ENCODE results near the gene KRTAP2-1. TPM values are rescaled to one million over a fixed set of nuclear protein-coding genes. Genes with fewer than 3 reads are reported as not detected.
"Not testable (repeated sequence)": the region's sequence is repeated elsewhere in the genome, so short reads cannot be mapped to it uniquely, and the experiment has no call there.

The KRTAP2-1 gene, protein sequence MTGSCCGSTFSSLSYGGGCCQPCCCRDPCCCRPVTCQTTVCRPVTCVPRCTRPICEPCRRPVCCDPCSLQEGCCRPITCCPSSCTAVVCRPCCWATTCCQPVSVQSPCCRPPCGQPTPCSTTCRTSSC
- not detected in 2 replicates for total RNA-seq (2014; rRNA removed; shearing (Covaris generic))

DNA sequence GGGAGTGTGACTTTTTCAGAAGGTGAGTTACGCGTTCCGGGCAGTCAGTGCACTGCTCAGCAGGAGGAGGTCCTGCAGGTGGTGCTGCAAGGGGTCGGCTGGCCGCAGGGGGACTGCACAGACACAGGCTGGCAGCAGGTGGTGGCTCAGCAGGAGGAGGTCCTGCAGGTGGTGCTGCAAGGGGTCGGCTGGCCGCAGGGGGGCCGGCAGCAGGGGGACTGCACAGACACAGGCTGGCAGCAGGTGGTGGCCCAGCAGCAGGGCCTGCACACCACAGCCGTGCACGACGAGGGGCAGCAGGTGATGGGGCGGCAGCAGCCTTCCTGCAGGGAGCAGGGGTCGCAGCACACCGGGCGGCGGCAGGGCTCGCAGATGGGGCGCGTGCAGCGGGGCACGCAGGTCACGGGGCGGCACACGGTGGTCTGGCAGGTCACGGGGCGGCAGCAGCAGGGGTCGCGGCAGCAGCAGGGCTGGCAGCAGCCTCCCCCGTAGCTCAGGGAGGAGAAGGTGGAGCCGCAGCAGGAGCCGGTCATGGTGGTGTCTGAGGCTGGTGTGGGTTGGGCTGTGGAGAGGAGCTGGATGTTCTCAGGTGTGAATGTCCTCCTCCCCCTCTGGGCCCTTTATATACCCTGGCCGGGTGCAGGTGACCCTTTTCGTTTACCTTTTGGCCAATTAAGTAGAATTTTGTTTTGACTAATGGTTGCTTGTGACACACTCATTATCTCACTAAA, at the start of gene KRTAP2-1:
Gene KRTAP2-1, minus strand, starts transcription at position 582 of the 731 bp plus-strand sequence. Its CDS starts 49 bp downstream, at position 533.
- DNase-seq (ENCODE audit: low read depth): not testable (repeated sequence)

DNA sequence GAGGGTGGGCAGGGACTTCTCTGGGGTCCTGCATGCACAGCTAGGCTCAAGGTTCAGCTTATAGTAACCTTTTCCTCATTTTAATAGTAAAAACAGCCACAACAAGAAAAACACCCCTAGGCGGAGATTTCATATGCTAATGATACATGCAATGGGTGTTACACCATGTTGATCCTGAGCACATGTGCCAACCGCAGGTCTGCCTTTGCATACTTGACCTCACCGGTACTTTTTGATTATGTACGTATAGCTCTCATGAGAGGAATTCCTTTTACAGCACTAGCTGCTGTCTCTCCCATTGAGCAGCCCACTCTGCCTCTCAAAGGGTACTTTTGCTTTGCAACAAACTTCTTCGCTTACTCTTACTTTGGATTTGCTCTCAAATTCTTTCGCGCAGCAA, 48.9 kb upstream of the KRTAP2-1 start:
- no peak for DNase-seq (ENCODE audit: low read depth)

DNA sequence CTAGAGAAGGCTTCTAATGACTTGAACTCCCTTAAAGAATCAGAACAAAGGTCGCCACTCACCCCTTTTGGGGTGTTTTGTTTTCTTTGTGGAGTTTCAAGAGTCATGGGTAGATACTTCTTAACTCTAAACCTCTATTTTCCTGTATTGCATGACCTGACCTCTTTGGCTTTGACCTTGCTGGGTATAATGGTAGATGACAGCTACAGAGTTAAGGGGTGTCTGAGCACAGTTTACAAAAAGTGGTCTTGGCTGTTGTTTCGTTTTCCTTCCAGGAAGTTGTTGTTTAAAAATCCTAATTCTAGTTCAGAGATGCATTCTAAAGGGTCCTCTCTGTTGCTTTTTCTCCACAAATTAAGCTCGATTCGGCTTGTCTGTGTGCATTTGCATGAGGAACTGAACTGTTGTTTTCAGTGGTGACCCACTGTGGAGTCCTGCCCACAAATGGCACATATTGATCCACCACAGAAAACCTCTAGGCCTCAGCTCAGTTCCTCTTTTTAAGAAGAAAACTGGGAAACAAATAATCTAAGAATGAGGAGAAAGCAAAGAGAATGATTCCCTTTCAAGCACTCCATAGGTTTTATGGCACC, 41.7 kb upstream of the KRTAP2-1 start:
- DNase-seq (ENCODE audit: low read depth): not testable (repeated sequence)

DNA sequence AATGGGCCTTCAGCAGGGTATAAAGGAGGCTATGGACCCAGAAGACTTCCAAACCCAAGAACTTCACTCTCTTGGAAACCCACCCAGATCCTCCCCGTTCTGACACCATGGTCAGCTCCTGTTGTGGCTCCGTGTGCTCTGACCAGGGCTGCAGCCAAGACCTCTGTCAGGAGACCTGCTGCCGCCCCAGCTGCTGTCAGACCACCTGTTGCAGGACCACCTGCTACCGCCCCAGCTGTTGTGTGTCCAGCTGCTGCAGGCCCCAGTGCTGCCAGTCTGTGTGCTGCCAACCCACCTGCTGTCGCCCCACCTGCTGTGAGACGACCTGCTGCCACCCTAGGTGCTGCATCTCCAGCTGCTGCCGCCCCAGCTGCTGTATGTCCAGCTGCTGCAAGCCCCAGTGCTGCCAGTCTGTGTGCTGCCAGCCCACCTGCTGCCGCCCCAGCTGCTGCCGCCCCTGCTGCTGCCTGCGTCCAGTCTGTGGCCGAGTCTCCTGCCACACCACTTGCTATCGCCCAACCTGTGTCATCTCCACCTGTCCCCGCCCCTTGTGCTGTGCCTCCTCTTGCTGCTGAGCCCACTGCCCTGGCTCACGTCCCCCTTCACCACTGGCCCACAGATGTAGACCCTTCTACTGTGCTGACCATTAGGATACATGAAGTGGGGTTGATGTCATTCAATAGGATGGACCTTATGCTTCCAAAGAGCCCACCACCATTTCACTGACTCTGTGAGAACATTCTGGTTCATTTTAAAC, 37.2 kb upstream of the KRTAP2-1 start, which contains the start of gene KRTAP4-7:
Gene KRTAP4-7, plus strand, starts transcription at position 51 of the 757 bp plus-strand sequence. Its CDS starts 57 bp downstream, at position 108.
- DNase-seq (ENCODE audit: low read depth): not testable (repeated sequence)

DNA sequence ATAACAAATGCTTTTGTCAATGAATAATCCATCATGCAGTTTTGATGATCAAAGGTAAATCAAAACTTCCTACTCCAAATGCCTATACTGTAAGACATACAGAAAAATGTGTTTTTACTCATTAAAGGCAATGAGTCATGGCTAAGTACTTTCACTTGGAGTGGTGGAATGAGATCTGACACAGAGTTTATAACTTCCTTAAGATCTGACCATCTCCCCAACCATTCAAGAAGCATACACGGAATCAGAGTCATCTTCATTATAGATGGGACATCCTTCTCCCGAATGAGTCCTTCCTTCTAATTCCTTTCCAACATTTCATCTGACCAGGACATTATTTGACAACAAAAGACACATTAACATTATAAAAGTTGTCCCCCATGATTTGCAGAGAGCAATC, 36.3 kb upstream of the KRTAP2-1 start:
- DNase-seq (ENCODE audit: low read depth): peak; percentile 42

DNA sequence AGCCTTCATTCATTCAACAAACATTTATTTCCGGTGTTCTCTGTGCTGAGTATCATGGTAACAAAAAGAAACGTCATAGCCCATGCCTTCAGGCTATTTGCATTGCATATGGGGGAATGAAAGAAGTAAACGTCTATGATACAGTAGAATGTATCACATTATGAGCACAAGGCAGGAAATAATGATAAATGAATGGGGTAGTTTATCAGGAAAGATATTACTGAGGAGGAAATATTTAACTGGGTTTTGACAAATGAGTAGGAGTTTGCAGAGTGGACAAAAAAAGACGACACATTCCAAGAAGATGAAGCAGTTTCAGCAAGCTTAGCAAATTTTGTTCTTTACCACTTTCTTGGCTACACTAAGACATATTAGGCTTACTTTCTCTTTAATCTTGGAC, 35.5 kb upstream of the KRTAP2-1 start:
- peak; percentile 49 for DNase-seq (ENCODE audit: low read depth)

DNA sequence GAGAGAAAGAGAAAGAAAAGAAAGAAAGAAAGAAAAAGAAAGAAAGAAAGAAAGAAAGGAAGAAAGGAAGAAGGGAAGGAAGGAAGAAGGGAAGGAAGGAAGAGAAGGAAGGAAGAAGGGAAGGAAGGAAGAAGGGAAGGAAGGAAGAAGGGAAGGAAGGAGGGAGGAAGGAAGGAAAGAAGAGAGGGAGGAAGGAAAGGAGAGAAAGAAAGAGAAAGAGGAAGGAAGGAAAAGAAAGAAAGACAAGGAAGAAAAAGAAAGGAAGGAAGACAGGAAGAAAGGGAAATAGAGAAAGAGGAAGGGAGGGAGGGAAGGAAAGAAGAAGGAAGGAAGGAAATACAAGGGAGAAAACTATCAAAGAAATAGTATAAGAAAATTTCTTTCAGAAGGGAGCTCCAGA, 29.7 kb upstream of the KRTAP2-1 start:
- DNase-seq (ENCODE audit: low read depth): no peak

DNA sequence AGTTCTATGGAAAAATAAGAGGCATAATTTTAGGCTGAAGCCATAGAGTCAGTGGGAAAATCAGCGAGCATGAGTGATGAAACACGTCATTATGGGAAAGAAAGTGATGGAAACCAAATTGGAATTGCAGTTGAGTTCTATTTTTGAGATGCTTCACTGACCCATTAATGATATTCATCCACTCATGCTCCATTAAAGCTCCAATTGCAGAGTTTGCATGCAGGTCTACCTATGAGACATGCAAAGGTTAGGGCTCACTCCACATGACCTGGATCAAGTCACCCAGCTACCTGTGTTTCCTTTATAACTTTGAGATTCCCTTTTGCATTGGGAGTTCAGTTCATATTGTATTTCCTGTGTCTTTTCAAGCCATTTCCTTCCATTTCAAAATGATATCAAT, 26.6 kb upstream of the KRTAP2-1 start:
- DNase-seq (ENCODE audit: low read depth): no peak

DNA sequence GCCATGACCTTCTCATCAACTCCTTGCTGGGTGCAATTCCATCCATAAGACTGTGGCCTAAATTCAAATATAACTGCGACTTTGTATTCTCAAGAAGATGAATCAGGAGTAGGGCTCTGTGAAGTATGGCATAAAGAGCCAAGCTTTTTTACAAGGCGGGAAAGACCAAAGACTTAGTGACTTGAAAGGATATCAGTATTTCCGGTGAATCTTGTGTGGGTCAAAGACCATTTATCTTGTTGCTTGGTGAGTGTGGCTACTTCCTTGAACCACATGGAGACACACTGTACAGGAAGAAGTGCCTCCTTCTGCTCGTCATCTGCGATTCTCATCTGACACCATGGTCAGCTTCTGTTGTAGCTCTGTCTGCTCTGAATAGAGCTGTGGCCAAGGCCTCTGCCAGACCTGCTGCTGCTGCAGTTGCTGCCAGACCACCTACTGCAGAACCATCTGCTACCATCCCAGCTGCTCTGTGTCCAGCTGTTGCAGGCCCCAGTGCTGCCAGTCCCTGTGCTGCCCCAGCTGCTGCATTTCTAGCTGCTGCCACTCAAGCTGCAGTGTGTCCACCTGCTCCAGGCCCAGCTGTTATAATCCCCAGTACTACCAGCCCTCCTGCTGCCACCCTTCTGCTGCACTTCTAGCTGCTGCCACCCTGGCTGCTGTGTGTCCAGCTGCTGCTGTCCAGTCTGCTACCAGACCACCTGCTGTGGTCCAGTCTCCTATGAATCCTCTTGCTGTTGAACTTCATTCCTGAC, 24.7 kb upstream of the KRTAP2-1 start:
- no peak for DNase-seq (ENCODE audit: low read depth)

DNA sequence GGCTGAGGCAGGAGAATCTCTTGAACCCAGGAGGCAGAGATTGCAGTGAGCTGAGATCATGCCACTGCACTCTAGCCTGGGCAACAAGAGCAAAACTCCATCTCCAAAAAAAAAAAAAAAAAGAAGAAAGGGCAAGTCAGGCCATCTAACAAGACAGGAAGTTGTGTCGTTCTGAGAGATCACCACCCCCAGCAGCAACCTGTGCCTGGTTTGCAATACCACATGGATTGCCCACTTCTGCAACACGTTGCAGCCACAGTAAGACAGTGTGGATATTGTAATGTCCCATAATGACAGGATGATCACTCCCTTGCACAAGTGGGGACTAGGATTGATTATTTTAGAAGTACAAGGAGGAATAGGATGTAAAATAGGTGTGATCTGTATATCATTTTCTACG, 21.9 kb upstream of the KRTAP2-1 start:
- no peak for DNase-seq (ENCODE audit: low read depth)

DNA sequence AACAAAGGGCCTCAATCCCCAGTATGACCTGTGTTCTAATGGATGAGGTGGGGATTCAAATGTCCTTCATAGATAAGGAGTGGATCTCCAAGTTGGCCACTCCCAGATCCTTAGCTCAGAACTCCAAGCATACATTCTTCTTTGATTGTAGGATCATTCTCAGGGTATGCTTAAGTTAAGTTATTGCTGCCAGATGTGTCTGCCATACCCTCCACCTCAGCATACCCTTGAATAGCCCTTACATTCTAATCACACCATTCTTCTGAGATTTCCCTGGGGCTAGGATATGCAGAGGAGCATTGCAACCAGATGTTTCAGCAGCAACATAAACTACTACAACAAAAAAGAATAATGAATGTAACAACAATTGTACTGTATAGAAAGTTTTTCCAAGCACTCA, 20.2 kb upstream of the KRTAP2-1 start:
- no peak for DNase-seq (ENCODE audit: low read depth)

DNA sequence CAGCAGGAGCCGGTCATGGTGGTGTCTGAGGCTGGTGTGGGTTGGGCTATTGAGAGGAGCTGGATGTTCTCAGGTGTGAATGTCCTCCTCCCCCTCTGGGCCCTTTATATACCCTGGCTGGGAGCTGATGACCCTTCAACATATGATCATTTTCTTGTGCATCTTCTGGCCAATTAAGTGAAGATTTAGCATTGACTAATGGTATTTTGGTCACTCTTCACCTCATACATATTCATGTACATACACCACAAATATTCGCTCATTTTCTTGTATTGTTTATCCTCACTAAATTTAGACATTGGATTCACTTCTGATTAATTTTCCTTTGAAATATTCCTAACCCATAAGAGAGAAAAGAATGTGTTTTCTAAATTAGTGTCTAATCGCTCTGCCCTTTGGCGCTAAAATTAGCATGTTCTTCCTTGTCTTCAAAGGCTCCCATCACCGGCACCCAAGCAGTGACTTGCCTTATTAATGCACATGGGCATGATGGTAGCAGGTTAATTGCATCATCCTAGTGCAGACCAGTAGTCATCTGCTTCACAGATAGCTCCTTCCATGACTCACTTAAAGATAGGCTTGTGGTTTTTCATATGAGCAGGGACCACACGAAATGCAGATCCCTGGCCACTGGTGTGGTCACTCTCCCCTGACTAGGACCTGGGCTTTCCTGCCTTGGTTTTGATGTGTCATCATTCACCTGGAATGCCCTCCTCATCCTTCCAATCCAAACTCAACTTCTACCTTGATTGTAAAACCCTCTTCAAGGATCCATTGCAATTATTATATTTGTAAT, 18.9 kb upstream of the KRTAP2-1 start, which contains the start of gene KRTAP2-4:
Gene KRTAP2-4, minus strand, starts transcription at position 51 of the 796 bp plus-strand sequence. Its CDS starts 34 bp downstream, at position 17.
- DNase-seq (ENCODE audit: low read depth): peak; percentile 77

DNA sequence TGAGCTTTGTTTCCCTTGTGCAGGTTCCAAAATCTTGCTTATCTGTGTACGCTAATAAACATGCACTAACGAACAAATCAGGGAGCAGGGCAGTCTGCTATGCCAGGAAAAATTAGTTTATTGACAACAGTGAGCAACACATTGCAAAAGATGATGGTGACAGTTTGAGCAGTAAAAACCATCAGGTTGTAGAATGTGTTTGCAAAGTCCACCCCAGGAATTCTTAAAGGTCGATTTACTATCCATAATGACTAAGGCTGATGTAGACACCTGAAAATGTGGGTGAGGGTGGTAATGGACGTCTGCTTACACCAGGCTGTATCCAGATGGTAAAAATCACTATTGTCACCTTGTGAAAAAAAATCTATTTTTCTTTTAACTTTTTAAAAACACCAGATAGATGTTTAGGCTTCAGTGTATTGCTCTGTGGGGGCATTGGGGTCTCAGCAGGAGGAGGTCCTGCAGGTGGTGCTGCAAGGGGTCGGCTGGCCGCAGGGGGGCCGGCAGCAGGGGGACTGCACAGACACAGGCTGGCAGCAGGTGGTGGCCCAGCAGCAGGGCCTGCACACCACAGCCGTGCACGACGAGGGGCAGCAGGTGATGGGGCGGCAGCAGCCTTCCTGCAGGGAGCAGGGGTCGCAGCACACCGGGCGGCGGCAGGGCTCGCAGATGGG, 18.0 kb upstream of the KRTAP2-1 start:
- DNase-seq (ENCODE audit: low read depth): not testable (repeated sequence)

DNA sequence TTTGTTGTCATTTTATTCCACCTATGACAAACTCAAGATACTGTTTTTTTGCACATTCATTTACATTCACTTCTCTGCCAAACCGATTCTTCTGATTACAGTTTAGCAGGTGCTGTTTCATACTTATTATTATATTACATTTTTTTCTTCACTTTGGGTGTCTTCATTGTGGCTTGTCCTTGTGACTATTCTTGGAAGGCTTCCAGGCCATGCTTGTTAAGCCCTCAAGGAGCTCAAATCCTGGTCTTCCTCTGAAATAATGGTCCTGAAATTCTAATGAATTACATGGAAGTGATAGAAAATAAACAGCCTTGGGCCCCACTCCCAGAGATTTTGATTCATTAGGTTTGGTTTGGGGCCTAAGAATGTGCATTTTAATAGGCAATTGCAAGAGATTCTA, 17.2 kb upstream of the KRTAP2-1 start:
- no peak for DNase-seq (ENCODE audit: low read depth)

DNA sequence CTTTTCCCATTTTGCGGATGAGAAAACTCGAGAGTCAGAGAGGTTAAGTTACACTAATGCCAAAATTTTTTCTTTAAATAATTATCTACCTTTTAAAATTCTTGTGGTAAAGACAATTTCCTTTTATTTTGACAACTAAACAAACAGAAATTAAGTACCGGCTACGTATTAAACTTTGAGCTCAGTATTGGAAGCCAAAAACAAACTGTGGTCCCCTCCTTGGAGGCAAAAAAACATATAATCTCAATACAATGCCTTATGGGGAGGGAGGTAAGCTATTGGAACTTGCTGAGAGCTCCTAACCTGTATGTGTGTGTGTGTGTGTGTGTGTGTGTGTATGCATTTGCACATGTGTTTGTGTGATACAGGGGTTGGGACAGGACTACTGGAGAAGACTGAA, 16.3 kb upstream of the KRTAP2-1 start:
- DNase-seq (ENCODE audit: low read depth): no peak

DNA sequence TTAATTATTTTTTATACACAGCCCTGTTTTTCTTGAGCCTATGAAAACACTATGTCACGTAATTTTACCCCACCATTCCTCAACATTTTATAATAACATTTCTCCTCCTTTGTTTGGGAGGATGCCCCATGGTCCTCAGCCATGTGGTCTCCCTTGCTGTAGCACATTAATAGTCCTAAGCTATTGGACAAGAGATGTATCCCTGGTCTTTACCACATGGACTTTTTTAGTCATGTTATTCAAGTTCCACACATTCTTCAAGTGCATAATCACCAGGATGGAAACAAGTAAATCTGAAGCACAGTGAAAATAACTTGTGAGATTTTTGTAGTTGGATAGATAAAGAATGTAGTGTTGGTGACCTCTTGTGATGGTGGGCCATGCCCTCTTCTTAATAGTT, 14.8 kb upstream of the KRTAP2-1 start:
- DNase-seq (ENCODE audit: low read depth): peak; percentile 47

DNA sequence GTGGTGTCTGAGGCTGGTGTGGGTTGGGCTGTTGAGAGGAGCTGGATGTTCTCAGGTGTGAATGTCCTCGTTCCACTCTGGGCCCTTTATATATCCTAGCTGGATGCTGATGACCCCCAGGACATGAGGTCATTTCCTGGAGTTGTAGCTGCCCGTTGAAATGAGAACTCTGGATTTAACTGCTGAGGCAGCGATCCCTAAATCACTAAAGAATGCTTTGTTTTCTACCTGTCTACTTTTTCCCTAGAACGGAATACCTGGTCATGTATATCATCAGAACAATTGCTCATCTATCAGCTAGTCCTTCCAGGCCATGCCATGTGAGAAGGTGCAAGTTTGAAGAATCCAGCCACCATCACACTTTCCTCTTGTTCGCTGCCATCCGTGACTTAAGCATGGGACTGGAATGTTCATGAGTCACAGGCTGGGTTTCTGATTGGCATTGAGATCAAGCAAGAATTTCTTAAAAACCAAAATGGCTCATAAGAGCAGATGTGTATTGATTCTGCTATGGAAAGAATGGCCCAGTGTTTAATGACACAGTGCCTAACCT, 13.0 kb upstream of the KRTAP2-1 start, which contains the start of gene KRTAP2-3:
Gene KRTAP2-3, minus strand, starts transcription at position 63 of the 553 bp plus-strand sequence. CDS start 64 bp downstream, outside the sequence.
- peak; percentile 92 for DNase-seq (ENCODE audit: low read depth)

DNA sequence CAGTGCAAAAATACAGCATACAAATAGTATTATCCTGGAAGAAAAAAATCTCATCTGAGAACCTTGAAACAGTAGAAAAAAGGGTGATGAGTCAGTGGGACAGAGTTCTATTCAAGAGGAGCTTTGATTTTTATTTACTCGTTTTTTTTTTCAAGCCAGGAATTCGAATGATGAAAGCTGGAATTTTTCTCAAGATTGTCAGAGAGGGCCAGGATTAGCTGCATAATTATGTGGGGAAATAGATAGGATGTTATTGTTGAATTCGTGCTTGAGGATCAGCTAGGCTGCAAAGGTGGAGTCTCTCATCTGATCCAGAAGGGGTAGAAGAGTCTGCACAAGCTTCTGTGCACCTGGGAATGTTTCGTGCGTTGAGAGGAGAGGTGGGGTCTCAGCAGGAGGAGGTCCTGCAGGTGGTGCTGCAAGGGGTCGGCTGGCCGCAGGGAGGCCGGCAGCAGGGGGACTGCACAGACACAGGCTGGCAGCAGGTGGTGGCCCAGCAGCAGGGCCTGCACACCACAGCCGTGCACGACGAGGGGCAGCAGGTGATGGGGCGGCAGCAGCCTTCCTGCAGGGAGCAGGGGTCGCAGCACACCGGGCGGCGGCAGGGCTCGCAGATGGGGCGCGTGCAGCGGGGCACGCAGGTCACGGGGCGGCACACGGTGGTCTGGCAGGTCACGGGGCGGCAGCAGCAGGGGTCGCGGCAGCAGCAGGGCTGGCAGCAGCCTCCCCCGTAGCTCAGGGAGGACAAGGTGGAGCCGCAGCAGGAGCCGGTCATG, 12.3 kb upstream of the KRTAP2-1 start:
- peak; percentile 62 for DNase-seq (ENCODE audit: low read depth)

DNA sequence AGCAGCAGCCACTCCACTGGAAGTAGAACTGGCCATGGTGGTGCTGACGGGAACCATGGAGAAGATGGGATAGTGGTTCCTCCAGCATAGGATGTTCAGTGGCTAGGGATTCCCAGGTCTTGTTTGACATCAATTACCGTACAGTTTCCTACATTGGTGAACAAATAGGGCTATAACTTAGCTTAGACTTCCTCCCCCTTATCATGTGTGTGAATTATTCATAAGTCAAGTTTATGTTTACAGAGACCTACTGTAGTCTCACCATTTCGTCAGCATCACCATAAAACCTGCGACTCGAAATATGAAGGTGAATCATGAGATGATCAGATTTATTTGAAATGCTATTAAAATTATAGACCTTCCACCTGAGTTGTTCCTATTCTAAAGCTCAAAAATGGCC, 11.6 kb upstream of the KRTAP2-1 start:
- DNase-seq (ENCODE audit: low read depth): no peak
